ENCODE data around the gene EOLA1. TPM values are rescaled to one million over a fixed set of nuclear protein-coding genes. Genes with fewer than 3 reads are reported as not detected.
"Not testable (repeated sequence)": the region's sequence is repeated elsewhere in the genome, so short reads cannot be mapped to it uniquely, and the experiment has no call there.

The EOLA1 gene
- total RNA-seq, 1 experiment from 2014 or later: 7.9 TPM

DNA sequence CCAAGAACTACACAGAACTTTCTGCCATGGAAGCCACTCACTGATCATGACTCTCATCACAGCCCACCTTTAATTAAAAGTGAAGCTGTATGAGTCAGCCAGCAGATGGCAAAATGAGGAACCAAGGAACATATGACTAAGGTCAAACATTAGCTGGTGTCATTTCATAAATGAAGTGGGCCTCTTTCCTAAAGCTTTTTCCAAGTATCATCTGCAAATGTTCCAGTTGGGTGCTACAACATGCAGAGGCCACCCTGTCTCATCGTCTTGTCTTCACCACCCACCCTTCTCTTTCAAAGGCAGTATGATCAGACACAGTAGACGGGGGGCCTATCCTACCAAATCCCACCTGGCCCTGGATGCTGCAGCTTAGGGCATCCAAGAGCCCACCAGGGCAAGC, 9.2 kb upstream of the EOLA1 start:
- H3K4ac ChIP-seq (ENCODE audit: low read depth, low read length): no peak overlapping the region
- H3K9me3 ChIP-seq (ENCODE audit: control insufficient read depth, low read depth, low read length): peaks cover 15% of the 10 kb centered on the region
- H3K56ac ChIP-seq (ENCODE audit: insufficient read length, low read depth, low read length): no peak overlapping the region
- H3K4me3 Mint-ChIP-seq: no peak overlapping the region
- H2BK12ac ChIP-seq (ENCODE audit: insufficient read length, low read depth, low read length): no peak overlapping the region
- H2AFZ ChIP-seq (ENCODE audit: low read length): no peak overlapping the region
- peaks cover 3 to 13% (median 11%) of the 10 kb centered on the region in 3 experiments; a peak in 6 of 7 replicates for H3K36me3 Mint-ChIP-seq (ENCODE audit: insufficient read depth in 1 of 3, low read depth in 3 of 3)
- no peaks in the 10 kb centered on the region for H3K79me1 ChIP-seq (ENCODE audit: insufficient read depth, low read depth, low read length, poor library complexity, severe bottlenecking)
- H4K8ac ChIP-seq (replicated peaks; ENCODE audit: insufficient read length, low read depth, low read length): no peak overlapping the region
- no peak overlapping the region for H3K18ac ChIP-seq (ENCODE audit: insufficient read length, low read depth, low read length)
- H3K4me1 ChIP-seq (ENCODE audit: insufficient read depth, low read length): no peaks in the 10 kb centered on the region
- no peak overlapping the region for H3K23ac ChIP-seq (ENCODE audit: insufficient read length, low read depth, low read length)
- no peaks in the 10 kb centered on the region for H3K23me2 ChIP-seq (ENCODE audit: insufficient read length, low read depth, low read length, poor library complexity, severe bottlenecking)
- H3T11ph ChIP-seq (ENCODE audit: low read length): no peak overlapping the region
- H3K9ac ChIP-seq (ENCODE audit: extremely low read depth, insufficient read length, low read length): no peak overlapping the region
- no peak overlapping the region for H3K4me2 ChIP-seq (ENCODE audit: insufficient read depth, insufficient read length, low read length)
- no peaks in the 10 kb centered on the region for H3K27me3 ChIP-seq (ENCODE audit: insufficient read depth, low read length)
- no peak overlapping the region for H3K14ac ChIP-seq (ENCODE audit: insufficient read depth, low read length)
- WGBS (ENCODE audit: extremely low coverage, insufficient read length, low lambda C conversion rate): no CpG with 5 or more reads among the region's 2 CpGs
- no peak overlapping the region for H4K5ac ChIP-seq (ENCODE audit: insufficient read length, low read depth, low read length)
- no peak overlapping the region for H4K91ac ChIP-seq (ENCODE audit: insufficient read length, low read depth, low read length)
- H3K27ac Mint-ChIP-seq: no peak overlapping the region
- no peaks in the 10 kb centered on the region for H3K79me2 ChIP-seq (ENCODE audit: insufficient read depth, low read length)
- no peak overlapping the region for H2BK120ac ChIP-seq (ENCODE audit: low read depth, low read length, poor library complexity, severe bottlenecking)
- TF ChIP-seq, protein P1, sequence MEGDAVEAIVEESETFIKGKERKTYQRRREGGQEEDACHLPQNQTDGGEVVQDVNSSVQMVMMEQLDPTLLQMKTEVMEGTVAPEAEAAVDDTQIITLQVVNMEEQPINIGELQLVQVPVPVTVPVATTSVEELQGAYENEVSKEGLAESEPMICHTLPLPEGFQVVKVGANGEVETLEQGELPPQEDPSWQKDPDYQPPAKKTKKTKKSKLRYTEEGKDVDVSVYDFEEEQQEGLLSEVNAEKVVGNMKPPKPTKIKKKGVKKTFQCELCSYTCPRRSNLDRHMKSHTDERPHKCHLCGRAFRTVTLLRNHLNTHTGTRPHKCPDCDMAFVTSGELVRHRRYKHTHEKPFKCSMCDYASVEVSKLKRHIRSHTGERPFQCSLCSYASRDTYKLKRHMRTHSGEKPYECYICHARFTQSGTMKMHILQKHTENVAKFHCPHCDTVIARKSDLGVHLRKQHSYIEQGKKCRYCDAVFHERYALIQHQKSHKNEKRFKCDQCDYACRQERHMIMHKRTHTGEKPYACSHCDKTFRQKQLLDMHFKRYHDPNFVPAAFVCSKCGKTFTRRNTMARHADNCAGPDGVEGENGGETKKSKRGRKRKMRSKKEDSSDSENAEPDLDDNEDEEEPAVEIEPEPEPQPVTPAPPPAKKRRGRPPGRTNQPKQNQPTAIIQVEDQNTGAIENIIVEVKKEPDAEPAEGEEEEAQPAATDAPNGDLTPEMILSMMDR (conservative IDR thresholded peaks at IDR 0.05): no peak
- H3K9me3 Mint-ChIP-seq: peaks cover 61 to 71% of the 10 kb centered on the region in 2 experiments
- DNase-seq: no peak
- no peak overlapping the region for H2AK5ac ChIP-seq (ENCODE audit: insufficient read length, low read length)
- no peak overlapping the region for H2BK20ac ChIP-seq (ENCODE audit: low read depth, low read length, poor library complexity, severe bottlenecking)
- H3K27ac ChIP-seq (ENCODE audit: insufficient read length, low read depth, low read length): no peak overlapping the region
- H4K20me1 ChIP-seq (ENCODE audit: control insufficient read depth, insufficient read depth, insufficient read length): no peaks in the 10 kb centered on the region
- peaks cover 0 to 14% of the 10 kb centered on the region in 2 experiments; a peak in 2 of 4 replicates for H3K4me1 Mint-ChIP-seq
- H3K27me3 Mint-ChIP-seq (ENCODE audit: low read depth): no peaks in the 10 kb centered on the region; the same call in 1 of the 2 replicates
- H2BK5ac ChIP-seq (ENCODE audit: insufficient read length, low read length): no peak overlapping the region
- no peak overlapping the region for H2BK15ac ChIP-seq (ENCODE audit: low read depth, low read length)

DNA sequence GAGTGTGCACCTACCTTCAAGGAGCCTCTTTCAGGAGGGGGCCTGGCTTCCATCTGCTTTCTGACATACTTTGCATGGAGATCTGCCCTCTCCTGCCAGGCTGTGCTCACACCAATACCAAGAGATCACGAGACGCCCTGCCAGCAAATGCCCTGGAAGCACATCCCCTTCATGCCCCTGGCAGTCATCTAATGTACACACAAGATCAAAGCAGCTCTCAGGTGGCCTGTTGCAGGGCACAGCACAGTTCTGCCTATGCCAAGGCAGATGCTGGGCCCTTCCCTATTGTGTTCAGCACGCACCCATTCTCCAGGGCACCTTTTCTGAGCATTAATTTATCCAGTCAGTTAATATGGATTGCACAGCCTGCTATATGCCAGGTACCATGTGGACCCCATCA, 7.9 kb upstream of the EOLA1 start:
- H4K8ac ChIP-seq (replicated peaks; ENCODE audit: insufficient read length, low read depth, low read length); H3K4me3 Mint-ChIP-seq; H3K4me1 ChIP-seq (ENCODE audit: insufficient read depth, low read length); H2BK15ac ChIP-seq (ENCODE audit: low read depth, low read length); H3K4ac ChIP-seq (ENCODE audit: low read depth, low read length); H3K79me2 ChIP-seq (ENCODE audit: insufficient read depth, low read length); H4K20me1 ChIP-seq (ENCODE audit: control insufficient read depth, insufficient read depth, insufficient read length); H2AFZ ChIP-seq (ENCODE audit: low read length); H3K27ac Mint-ChIP-seq; H2BK5ac ChIP-seq (ENCODE audit: insufficient read length, low read length); H3K14ac ChIP-seq (ENCODE audit: insufficient read depth, low read length); DNase-seq; H3K18ac ChIP-seq (ENCODE audit: insufficient read length, low read depth, low read length); H3K9ac ChIP-seq (ENCODE audit: extremely low read depth, insufficient read length, low read length); H3K4me2 ChIP-seq (ENCODE audit: insufficient read depth, insufficient read length, low read length); H3K27ac ChIP-seq (ENCODE audit: insufficient read length, low read depth, low read length); H3K27me3 Mint-ChIP-seq (ENCODE audit: low read depth); H3K79me1 ChIP-seq (ENCODE audit: insufficient read depth, low read depth, low read length, poor library complexity, severe bottlenecking); H3K27me3 ChIP-seq (ENCODE audit: insufficient read depth, low read length); H3T11ph ChIP-seq (ENCODE audit: low read length); H3K23ac ChIP-seq (ENCODE audit: insufficient read length, low read depth, low read length); H2BK12ac ChIP-seq (ENCODE audit: insufficient read length, low read depth, low read length); H4K91ac ChIP-seq (ENCODE audit: insufficient read length, low read depth, low read length); H4K5ac ChIP-seq (ENCODE audit: insufficient read length, low read depth, low read length); H2BK20ac ChIP-seq (ENCODE audit: low read depth, low read length, poor library complexity, severe bottlenecking); H2BK120ac ChIP-seq (ENCODE audit: low read depth, low read length, poor library complexity, severe bottlenecking); H3K56ac ChIP-seq (ENCODE audit: insufficient read length, low read depth, low read length); H3K23me2 ChIP-seq (ENCODE audit: insufficient read length, low read depth, low read length, poor library complexity, severe bottlenecking); H2AK5ac ChIP-seq (ENCODE audit: insufficient read length, low read length): not testable (repeated sequence)
- Mint-ChIP-seq H3K36me3 (ENCODE audit: insufficient read depth in 1 of 3, low read depth in 3 of 3) (peaks cover 3 to 13% (median 11%) of the 10 kb centered on the region in 3 experiments; a peak in 6 of 7 replicates), H3K9me3 (peaks cover 57 to 68% of the 10 kb centered on the region in 2 experiments), H3K4me1 (peaks cover 0 to 14% of the 10 kb centered on the region in 2 experiments; a peak in 2 of 4 replicates)
- H3K9me3 ChIP-seq (ENCODE audit: control insufficient read depth, low read depth, low read length): peaks cover 15% of the 10 kb centered on the region
- WGBS (ENCODE audit: extremely low coverage, insufficient read length, low lambda C conversion rate): no CpG with 5 or more reads among the region's 3 CpGs

All from H9 (cell line).